ENCODE measurements around the gene SLCO2B1.

SLCO2B1 gene

GRCh38 chr11:75248924-75249256 lies 98.0 kb downstream of the SLCO2B1 start:
- no peak for DNase-seq (ENCODE audit: low read depth)

- no peak for DNase-seq (ENCODE audit: low read depth)
Measured at GRCh38 chr11:75249704-75250103, 98.8 kb downstream of the SLCO2B1 start.

- DNase-seq (ENCODE audit: low read depth), result no peak
Measured at GRCh38 chr11:75254326-75254725, 103.4 kb downstream of the SLCO2B1 start.

Data from activated T-helper 1 cell treated with Interleukin-2 at 50 U/mL for 16 hours (primary cell).